Uterus (tissue), 4 donors: ENCODE data around the gene SLC35E2B. TPM values are rescaled to one million over a fixed set of nuclear protein-coding genes. Genes with fewer than 3 reads are reported as not detected.

Source experiments
- DNase-seq, 2 donors: peaks; one replicate each; pipeline ENCODE4 v3.0.0-alpha.2; 2019 to 2020
- H3K27ac ChIP-seq, 2 donors: fragments of 200-600 bp; sonication (generic); 1 replicate in 1 of 2; 2 replicates in 1 of 2; pipeline ENCODE4 v1.5.1; 2016 to 2018
- H3K27me3 ChIP-seq, 2 donors: fragments of 200-600 bp; sonication (generic); one replicate each; pipeline ENCODE4 v1.5.1; 2018 to 2019; ENCODE audit warnings: control low read depth in 1 of 2
- H3K36me3 ChIP-seq, 2 donors: fragments of 200-600 bp; sonication (generic); one replicate each; pipeline ENCODE4 v1.5.1; 2019; ENCODE audit warnings: control low read depth in 1 of 2
- H3K4me1 ChIP-seq, 2 donors: fragments of 200-600 bp; sonication (generic); one replicate each; pipeline ENCODE4 v1.5.1; 2018 to 2019; ENCODE audit warnings: control low read depth in 1 of 2
- H3K4me3 ChIP-seq, 2 donors: fragments of 200-600 bp; sonication (generic); 1 replicate in 1 of 2; 2 replicates in 1 of 2; pipeline ENCODE4 v1.5.1; 2018 to 2019; ENCODE audit warnings: mild to moderate bottlenecking in 1 of 2
- H3K9me3 ChIP-seq, 2 donors: fragments of 200-600 bp; sonication (generic); one replicate each; pipeline ENCODE4 v1.5.1; 2019; ENCODE audit warnings: control low read depth in 1 of 2
- POLR2A ChIP-seq, 2 donors: fragments of 450-650 bp; IDR thresholded peaks; one replicate each; pipeline ENCODE4 v1.6.1; 2016; ENCODE audit warnings: antibody characterized with exemption in 2 of 2, mild to moderate bottlenecking in 1 of 2, moderate library complexity in 1 of 2
- intact Hi-C: fragments of 100-400 bp; cut with DNase I; formaldehyde crosslinking; loops from one replicate; pipeline ENCODE4 v1.15.1; 2023; ENCODE audit warnings: low total_unique reads
- total RNA-seq, 4 donors: library from RNA; depleted of rRNA in 3 of 4; stranded (reverse); fragments of >200 nt in 3 of 4; gene quantifications; one replicate each; pipeline versions ENCODE4 v1.1.0 to v1.2.4, GENCODE V29; 2014 to 2023
- TF ChIP-seq, protein P1 (sequence below), 4 experiments: fragments of 200-600 bp in 2 of 4; fragments of 450-650 bp in 2 of 4; sonication (generic) in 2 of 4; IDR thresholded peaks; one replicate each; pipeline ENCODE4 v1.5.1; 2016 to 2019; ENCODE audit warnings: antibody characterized with exemption in 4 of 4, mild to moderate bottlenecking in 2 of 4, moderate library complexity in 1 of 4
- donor health status: DM: yes; HTN: yes; CAD: no.

Gene SLC35E2B
- total RNA-seq, 4 donors from 2014 or later = 19.1 to 59.2 (median 52.5) TPM

DNA sequence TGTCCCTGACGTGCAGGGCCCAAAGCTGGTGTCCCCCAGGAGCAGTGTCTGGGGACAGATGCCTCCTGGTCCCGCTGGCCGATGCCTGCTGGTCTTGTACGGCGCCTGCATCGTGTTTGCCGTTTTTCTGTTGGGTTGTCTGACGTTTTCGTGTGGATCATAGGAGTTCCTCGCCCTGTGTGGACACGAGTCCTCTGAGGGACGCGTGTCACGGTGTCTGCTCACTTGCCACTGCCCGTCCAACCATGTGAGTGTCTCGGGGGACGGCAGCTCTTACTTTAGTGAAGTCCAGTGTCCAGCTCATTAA is 69.9 kb downstream of the SLC35E2B start:
- intact Hi-C loops = no loop called here

DNA sequence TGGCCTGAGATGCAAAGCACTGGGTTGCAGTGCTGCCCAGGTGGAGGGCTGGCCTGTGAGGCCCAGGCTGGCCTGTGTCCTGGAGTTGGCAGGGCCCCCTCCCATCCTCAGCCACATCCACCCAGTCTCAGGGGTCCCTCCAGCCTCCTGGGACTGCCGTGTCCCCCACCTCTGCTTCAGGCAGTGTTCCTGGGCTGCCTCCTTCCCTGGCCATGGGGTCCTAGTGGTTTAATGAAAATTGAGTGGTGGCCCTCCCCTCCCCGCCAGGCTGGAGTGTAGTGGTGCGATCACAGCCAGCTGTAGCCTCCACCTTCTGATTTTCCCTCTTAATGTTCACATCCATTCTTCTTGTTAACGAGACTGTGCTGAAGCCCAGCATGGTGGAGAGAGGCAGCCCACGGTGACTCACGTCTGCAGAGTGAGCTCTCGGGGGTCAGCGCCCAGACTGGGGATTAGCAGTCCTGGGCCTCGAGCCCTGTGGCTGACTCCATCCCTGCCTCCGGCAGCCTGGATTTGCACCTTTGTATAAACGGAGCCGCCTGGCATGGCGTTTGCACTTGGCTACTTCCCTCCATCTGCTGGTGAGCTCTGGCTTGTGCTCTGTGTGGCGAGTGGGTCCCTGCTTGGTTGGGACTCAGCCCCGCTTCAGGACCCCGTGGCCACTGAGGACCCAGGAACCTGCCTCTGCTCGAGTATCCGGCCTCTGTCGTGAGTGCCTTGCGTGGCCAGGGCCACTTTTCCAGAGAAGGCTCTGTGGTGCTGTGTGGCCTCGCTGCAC is 70.4 kb downstream of the SLC35E2B start:
- no peaks in the 10 kb centered on the region for H3K27me3 ChIP-seq
- no peak overlapping the region for H3K4me3 ChIP-seq
- no peaks in the 10 kb centered on the region for H3K36me3 ChIP-seq
- DNase-seq = no peak
- H3K9me3 ChIP-seq = no peaks in the 10 kb centered on the region
- no peak overlapping the region for H3K27ac ChIP-seq
- intact Hi-C loops = no loop called here
- TF ChIP-seq POLR2A (IDR thresholded peaks at IDR 0.05) = no peak
- TF ChIP-seq, protein P1, sequence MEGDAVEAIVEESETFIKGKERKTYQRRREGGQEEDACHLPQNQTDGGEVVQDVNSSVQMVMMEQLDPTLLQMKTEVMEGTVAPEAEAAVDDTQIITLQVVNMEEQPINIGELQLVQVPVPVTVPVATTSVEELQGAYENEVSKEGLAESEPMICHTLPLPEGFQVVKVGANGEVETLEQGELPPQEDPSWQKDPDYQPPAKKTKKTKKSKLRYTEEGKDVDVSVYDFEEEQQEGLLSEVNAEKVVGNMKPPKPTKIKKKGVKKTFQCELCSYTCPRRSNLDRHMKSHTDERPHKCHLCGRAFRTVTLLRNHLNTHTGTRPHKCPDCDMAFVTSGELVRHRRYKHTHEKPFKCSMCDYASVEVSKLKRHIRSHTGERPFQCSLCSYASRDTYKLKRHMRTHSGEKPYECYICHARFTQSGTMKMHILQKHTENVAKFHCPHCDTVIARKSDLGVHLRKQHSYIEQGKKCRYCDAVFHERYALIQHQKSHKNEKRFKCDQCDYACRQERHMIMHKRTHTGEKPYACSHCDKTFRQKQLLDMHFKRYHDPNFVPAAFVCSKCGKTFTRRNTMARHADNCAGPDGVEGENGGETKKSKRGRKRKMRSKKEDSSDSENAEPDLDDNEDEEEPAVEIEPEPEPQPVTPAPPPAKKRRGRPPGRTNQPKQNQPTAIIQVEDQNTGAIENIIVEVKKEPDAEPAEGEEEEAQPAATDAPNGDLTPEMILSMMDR (IDR thresholded peaks at IDR 0.05) = no peak
- peaks cover 0 to 4% of the 10 kb centered on the region in 2 donors for H3K4me1 ChIP-seq

More for the DNA sequence above, 69.9 kb downstream of the SLC35E2B start:
- Histone ChIP-seq H3K27me3 (no peaks in the 10 kb centered on the region), H3K27ac (no peak overlapping the region), H3K36me3 (no peaks in the 10 kb centered on the region), H3K4me1 (no peaks in the 10 kb centered on the region), H3K4me3 (no peak overlapping the region), H3K9me3 (no peaks in the 10 kb centered on the region)
- DNase-seq = no peak
- TF ChIP-seq, protein P1 (IDR thresholded peaks at IDR 0.05) = no peak
- no peak for TF ChIP-seq POLR2A (IDR thresholded peaks at IDR 0.05)

DNA sequence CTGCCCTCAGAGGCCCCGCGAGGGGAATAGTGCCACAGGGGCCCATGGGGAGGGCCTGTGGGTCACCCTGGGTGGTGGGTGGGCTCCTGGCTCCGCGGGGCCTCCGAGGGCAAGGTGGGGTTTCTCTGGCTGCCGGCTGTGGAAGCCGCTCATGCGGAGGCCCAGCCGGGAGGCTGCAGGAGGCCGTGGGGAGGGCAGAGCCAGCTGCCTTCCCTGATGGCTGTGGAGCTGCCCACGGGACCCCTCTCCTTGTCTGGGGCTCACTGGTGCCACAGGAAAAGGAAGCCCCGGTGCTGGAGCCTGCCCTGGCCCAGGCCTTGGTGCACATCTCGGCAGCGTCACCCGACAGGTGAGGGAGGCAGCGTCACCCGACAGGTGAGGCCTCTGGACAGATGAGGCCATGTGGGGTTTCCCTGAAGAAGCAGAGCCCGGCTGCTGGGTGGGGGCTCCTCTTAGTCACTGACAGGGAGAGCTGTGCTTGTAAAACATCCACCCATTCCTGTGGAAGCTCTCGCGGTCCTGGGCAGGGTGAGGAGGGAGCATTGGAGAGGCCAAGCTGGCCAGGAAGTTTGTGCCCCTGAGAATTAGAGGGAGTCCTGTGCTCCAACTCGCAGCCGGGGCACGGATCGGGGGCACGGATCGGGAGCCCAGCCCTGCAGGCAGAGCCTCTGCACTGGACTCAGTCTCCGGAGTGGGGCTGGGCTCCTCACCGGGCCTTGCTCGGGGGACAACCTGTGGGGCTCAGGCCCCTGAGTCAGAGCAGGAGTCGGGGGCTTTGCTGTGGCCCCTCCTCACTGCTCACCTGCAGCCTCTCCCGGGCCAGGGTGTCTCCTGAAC is 71.2 kb downstream of the SLC35E2B start:
- H3K4me1 ChIP-seq = peaks cover 0 to 12% of the 10 kb centered on the region in 2 donors
- H3K9me3 ChIP-seq = no peaks in the 10 kb centered on the region
- intact Hi-C loops = no loop called here
- DNase-seq = no peak
- H3K36me3 ChIP-seq = no peaks in the 10 kb centered on the region
- H3K27me3 ChIP-seq = no peaks in the 10 kb centered on the region
- H3K27ac ChIP-seq = no peak overlapping the region
- TF ChIP-seq POLR2A (IDR thresholded peaks at IDR 0.05) = no peak
- TF ChIP-seq, protein P1 (IDR thresholded peaks at IDR 0.05) = no peak
- no peak overlapping the region for H3K4me3 ChIP-seq

DNA sequence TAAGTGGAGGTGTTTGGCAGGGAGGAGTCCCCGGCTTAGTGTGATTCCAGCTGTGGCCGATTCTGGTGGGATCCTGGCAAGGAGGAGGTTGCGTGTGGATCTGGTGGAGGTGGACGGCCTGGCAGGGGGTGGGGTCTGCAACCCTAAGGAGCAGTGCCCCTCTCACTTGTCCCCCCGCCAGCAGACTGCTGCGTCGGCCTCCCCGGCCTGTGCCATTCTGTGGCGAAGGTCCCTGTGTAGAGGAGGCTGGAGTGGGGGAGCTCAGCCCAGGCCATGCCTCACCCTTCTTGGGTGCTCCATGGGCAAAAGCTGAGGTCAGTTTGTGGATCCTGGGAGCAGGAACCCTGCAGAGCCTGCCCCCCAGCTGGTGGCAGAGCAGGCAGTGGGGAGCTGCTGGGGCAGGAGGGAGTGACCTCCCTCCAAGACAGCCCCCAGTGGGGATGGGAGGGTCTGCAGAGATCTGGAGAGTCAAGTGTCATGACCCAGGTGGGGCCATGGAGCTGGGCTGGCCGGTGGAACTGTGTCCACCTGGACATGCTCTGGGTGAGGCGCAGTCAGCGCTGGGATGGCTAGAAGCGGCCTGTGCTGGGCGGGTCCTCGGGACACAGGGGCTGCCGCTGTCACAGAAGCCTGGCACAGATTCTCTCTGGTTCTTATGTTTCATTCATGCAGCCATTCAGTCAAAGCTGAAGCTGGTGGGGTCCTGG is 72.0 kb downstream of the SLC35E2B start:
- Histone ChIP-seq H3K4me1 (peaks cover 0 to 14% of the 10 kb centered on the region in 2 donors), H3K36me3 (no peaks in the 10 kb centered on the region)
- DNase-seq = no peak

More for the DNA sequence above, 72.0 kb downstream of the SLC35E2B start:
- Histone ChIP-seq H3K27ac (no peak overlapping the region), H3K9me3 (no peaks in the 10 kb centered on the region), H3K27me3 (no peaks in the 10 kb centered on the region), H3K4me3 (no peak overlapping the region)
- TF ChIP-seq POLR2A (IDR thresholded peaks at IDR 0.05) = no peak
- TF ChIP-seq, protein P1 (IDR thresholded peaks at IDR 0.05) = no peak
- intact Hi-C loops = no loop called here
